HG02759 (cell line): ENCODE measurements around the gene FIBCD1.
"Not testable (repeated sequence)": the region's sequence is repeated elsewhere in the genome, so short reads cannot be mapped to it uniquely, and the experiment has no call there.

Experiments used
- ATAC-seq: cut with Tn5 transposase; IDR thresholded peaks from one replicate; pipeline ENCODE4 v1.9.1; 2021; ENCODE audit warnings: mild to moderate bottlenecking, moderate library complexity; ENCODE audit not compliant: unreplicated experiment

FIBCD1 gene

GRCh38 chr9:130974697-130975096 is 35.6 kb upstream of the FIBCD1 start:
- no peak for ATAC-seq

DNA sequence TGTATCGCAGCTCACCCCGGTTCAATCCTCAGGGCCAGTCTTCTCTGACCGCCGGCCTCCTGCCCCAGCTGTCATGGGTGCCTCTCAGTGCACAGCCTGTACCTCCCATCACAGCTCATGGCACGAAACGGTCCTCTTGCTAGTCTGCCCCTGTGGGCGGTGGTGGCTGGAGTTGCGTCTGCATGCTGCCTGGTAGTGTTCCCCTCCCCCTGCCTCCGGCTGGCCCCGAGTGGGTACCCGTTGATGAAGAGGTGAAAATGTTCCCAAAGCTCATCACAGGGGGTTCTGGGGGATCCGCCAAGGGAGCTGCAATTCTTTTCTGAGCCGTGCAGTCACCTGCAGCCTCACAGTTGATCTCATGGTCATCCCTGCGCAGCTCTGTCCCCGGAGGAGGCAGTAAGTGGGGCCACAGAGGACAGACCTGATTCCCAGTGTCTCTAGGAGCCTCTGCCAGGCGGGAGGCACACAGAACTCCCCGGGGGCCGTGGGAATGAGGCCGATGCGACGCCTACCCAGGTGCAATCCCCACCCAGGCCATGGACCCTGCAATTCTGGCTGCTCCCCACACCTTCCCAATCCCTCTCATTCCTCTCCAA is 34.7 kb upstream of the FIBCD1 start:
- ATAC-seq, result no peak

DNA sequence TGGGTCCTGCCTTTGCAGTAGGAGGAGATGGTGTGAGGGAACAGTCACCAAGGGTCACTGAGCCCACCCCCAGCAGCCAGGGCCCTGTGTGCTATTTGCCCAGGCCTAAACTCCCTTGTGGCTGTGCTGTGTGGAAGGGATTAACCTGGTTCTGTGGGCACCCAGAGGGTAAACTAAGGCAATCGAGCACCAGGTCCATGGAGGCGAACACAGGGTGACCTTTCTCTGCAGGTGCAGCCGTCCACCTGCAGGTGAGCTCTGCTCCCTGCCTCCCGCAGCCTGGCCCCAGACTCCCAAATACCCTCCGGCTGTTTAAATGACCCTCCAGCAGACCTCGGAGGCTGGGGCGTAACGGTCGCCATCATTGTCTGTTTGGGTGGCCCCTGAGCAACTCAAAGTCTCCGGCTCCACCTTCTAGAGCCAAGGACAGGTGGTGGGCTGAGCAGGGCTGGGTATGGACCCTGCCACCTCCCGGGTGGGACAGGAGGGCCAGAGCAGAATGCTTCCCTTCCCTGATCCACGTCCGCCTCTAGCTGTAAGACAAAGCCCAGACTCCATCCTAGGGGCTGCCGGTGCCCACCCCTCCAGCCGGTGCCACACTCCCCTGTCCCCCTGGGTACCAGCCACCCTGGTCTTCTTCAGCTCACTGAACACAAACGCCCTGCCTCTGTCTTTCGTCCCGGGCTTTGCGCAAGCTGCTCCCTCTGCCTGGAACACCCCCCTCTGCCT is 34.1 kb upstream of the FIBCD1 start:
- no peak for ATAC-seq

- no peak for ATAC-seq
These were observed 33.4 kb upstream of the FIBCD1 start for GRCh38 chr9:130972277-130972956.

- ATAC-seq, result no peak
These were observed 32.3 kb upstream of the FIBCD1 start for GRCh38 chr9:130971294-130971849.

GRCh38 chr9:130970855-130971254 is 31.8 kb upstream of the FIBCD1 start:
- ATAC-seq, result no peak

DNA sequence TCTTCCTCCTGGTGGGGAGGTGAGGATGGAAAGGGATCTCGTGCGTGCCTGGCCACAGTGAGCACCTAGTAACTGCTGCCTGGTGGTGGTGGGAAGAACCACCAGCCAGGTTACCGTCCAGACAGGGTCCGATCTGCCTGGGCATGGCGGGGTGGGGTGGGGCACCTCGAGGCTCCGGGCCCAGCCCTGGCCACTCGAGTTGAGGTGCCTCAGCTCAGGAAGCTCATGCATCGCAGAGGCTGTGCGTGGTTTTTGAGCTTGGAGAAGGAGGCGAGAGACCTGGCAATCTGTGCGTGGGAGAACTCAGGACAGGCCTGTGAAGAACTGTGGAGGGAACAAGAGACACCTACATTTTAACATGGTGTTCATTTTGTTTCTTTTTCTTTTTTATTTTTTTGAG is 31.0 kb upstream of the FIBCD1 start:
- ATAC-seq, result no peak

DNA sequence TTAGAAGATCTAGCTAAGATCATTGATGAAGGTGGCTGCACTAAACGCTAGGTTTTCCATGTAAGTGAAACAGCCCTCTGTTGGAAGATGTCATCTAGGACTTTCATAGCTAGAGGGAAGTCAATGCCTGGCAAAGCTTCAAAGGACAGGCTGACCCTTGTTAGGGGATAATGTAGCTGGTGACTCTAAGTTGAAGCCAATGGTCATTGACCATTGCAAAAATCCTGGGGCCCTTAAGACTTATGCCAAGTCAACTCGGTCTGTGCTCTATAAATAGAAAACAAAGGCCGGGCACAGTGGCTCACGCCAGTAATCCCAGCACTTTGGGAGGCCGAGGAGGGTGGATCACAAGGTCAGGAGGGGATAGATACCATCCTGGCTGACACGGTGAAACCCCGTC is 26.6 kb upstream of the FIBCD1 start:
- no peak for ATAC-seq

- ATAC-seq, result no peak
These were observed 24.9 kb upstream of the FIBCD1 start for GRCh38 chr9:130963916-130964315.

- no peak for ATAC-seq
These were observed 24.4 kb upstream of the FIBCD1 start for GRCh38 chr9:130963337-130963908.

DNA sequence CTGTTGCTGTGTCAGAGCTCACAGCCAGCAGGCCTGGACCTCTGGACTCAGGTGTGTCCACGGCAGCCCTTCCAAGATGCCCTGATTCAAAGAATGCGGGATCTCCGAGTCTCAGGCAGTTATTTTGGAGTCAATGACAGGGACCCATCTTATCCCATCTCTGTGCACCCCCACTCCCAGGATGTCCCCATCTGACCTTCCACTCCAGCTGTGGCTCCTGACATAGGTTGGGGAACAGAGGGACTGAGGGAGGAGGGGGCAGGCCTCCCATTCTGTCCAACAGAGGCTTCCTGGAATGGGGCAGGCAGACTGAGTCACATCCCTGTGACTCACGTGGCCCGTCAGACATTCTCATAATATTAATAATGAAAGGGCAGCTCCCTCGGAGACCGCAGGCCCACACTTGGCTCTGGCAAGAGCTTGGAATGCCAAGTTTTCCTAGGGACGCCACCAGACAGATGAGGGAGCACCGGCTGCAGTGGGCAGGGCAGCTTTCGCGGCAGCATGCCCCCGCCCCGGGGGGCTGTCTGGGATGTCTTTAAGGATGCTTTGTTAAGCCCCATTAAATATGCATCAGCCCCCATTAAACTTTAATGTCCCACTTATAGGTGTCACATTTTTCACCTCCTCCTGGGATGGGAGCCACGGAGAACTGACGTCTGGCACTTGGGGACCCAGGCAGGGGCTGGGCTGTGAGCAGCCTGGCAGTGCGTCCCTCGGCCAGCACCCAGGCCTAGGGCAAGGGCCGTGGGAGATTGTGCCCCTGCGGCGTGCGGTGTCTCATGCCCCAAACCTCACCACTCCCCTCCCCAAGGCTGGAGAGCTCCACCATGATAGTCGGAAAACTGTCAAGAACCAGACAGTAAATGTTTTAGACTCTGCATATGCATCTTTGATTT is 23.6 kb upstream of the FIBCD1 start:
- no peak for ATAC-seq

DNA sequence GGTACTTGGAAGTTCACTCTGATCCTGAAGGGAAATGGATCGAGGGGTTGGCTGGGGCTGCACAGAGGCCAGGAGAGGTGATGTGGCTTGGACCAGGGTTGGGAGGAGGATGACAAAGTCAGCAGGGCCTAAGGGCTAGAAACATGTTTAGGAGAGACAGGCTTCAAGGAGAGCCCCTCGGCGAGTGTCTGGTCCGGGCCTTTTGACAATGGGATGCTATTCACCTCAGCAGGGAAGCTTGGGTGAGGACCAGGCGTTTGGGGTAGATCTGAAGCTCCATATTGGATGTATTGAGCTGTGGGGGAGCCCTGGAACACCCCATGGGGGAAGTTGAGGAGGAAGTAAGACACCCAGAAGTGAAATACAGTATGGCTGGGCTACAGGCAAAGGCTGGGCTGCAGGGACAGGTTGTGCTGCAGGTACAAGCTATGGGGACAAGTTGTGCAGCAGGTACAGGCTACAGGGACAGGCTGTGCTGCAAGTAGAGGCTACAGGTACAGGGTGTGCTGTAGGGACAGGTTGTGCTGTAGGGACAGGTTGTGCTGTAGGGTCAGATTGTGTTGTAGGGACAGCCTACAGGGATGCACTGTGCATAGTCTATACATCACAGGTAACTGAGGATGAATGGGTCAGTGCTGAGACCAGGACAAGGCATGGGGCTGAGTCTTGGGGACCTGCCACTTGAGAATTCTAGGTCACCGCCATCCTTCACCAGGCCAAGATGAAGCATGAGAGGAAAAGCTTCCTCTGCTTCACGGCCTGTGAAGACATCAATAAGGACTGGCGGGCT is 22.7 kb upstream of the FIBCD1 start:
- ATAC-seq, result no peak

- ATAC-seq, result no peak
These were observed 21.7 kb upstream of the FIBCD1 start for GRCh38 chr9:130960522-130961378.

GRCh38 chr9:130959809-130960334 is 20.8 kb upstream of the FIBCD1 start:
- no peak for ATAC-seq

DNA sequence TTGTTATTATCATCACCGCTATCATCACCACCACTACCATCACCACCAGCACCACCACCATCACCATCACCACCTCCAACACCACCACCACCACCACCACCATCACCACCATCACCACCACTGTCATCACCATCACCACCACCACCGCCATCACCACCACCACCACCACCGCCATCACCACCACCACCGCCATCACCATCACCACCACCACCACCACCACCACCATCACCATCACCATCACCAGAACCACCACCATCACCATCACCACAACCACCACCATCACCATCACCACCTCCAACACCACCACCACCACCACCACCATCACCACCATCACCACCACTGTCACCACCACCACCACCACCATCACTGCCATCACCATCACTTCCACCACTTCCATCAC is 19.5 kb upstream of the FIBCD1 start:
- ATAC-seq, result not testable (repeated sequence)

- no peak for ATAC-seq
These were observed 18.6 kb upstream of the FIBCD1 start for GRCh38 chr9:130957451-130958203.

DNA sequence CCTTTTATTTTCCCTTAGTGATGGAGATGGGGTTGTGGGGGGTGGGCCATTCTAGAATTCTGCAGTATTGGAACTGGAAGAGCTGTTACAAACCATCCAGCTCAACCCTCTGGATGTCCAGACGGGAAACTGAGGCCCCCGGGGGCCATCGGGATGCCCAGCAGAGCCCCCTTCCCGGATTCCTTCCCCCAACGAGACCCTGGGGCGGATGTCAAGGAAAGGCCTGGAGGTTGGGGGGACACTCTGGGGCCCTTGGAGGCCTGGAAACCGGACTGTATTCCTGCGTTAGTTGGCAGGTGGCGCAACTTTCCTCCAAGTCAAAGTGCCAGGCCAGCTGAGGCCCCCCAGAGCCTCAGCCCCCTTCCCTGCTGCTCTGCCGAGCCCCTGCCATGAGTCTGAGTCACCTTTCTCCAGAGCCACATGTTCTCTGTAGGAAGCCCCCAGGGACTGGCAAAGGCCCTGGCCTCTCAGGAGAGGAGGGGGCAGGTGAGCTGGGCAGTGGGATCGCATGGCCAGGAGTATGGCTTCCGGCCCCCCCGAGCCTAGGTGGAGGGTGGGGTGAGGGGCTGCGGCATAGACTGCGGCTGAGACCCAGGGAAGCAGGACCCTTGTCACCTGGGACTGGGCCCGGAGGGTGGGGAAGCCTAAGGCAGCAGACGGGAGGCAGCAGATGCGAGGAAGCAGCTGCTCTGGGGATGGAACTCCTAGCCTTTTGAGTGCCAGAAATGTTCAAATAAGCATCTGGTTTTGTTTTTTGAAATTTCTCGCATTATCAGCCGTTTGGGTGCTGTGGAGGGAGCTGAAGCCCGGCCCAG is 17.8 kb upstream of the FIBCD1 start:
- no peak for ATAC-seq
